Brain microvascular endothelial cell (primary cell): ENCODE measurements around the gene WDR62.

Experiments used
- DNase-seq: peaks from one replicate; pipeline ENCODE4 v3.0.0-alpha.2; 2020
- H3K27ac ChIP-seq: fragments of 250-450 bp; sonication (Bioruptor Pico); 2 replicates; pipeline ENCODE4 v1.5.1; 2020; ENCODE audit warnings: mild to moderate bottlenecking, moderate library complexity
- H3K27me3 ChIP-seq: fragments of 250-450 bp; sonication (Bioruptor Pico); replicated peaks from 2 replicates; pipeline ENCODE4 v1.5.1; 2020; ENCODE audit warnings: mild to moderate bottlenecking
- H3K36me3 ChIP-seq: fragments of 250-450 bp; sonication (Bioruptor Pico); replicated peaks from 2 replicates; pipeline ENCODE4 v1.5.1; 2020; ENCODE audit warnings: mild to moderate bottlenecking
- H3K4me3 ChIP-seq: 2 replicates; pipeline ENCODE4 v1.5.1; 2011; ENCODE audit warnings: low read depth, mild to moderate bottlenecking, control low read depth, low read length, moderate library complexity
- CTCF ChIP-seq: IDR thresholded peaks from 2 replicates; pipeline ENCODE4 v1.5.1; 2011; ENCODE audit warnings: low read depth, mild to moderate bottlenecking, moderate library complexity, low read length, control low read depth, inconsistent platforms; ENCODE audit errors: missing control alignments
- in situ Hi-C: cut with HindIII; loops from 2 replicates; pipeline ENCODE4 v1.10.0; 2017; ENCODE audit warnings: low sequenced_read_pairs, low pct_ligation_motif_present

Gene WDR62

GRCh38 chr19:36054733-36055686, at the start of gene WDR62:
TSS of gene WDR62 (plus strand) at chr19:36054897. CDS start at chr19:36054972, 75 bp downstream.
- no peak for TF ChIP-seq CTCF
- Histone ChIP-seq H3K27me3 (no peaks in the 10 kb centered on the region), H3K36me3 (no peaks in the 10 kb centered on the region), H3K4me3 (peak within 1 kb of the TSS; percentile 69), H3K27ac (peak within 1 kb of the TSS; percentile 91)
- in situ Hi-C loops = no loop called here
- peak; percentile 89 for DNase-seq

GRCh38 chr19:36006955-36007354, 47.7 kb upstream of the WDR62 start:
- no peak overlapping the region for H3K27ac ChIP-seq
- no peaks in the 10 kb centered on the region for H3K27me3 ChIP-seq
- DNase-seq = no peak
- in situ Hi-C loops = no loop called here
- TF ChIP-seq CTCF = no peak
- H3K36me3 ChIP-seq = no peaks in the 10 kb centered on the region
- H3K4me3 ChIP-seq = no peak overlapping the region

- no peak for TF ChIP-seq CTCF
- no peaks in the 10 kb centered on the region for H3K36me3 ChIP-seq
- in situ Hi-C loops = no loop called here
- H3K27ac ChIP-seq = no peak within 1 kb of the TSS
- no peak for DNase-seq
- H3K4me3 ChIP-seq = peak within 1 kb of the TSS; percentile 42
- no peaks in the 10 kb centered on the region for H3K27me3 ChIP-seq
Measured at GRCh38 chr19:36008336-36008978, 46.2 kb upstream of the WDR62 start, which contains the start of gene SYNE4. TSS of gene SYNE4 (minus strand) at chr19:36008813. CDS start at chr19:36008681, 132 bp downstream.

- Histone ChIP-seq H3K27ac (no peak overlapping the region), H3K36me3 (no peaks in the 10 kb centered on the region), H3K4me3 (peak overlapping the region; percentile 42), H3K27me3 (no peaks in the 10 kb centered on the region)
- no peak for TF ChIP-seq CTCF
- peak; percentile 40 for DNase-seq
- in situ Hi-C loops = no loop called here
Measured at GRCh38 chr19:36009220-36009619, 45.5 kb upstream of the WDR62 start.

- TF ChIP-seq CTCF = no peak
- in situ Hi-C loops = no loop called here
- DNase-seq = no peak
- Histone ChIP-seq H3K4me3 (peak overlapping the region; percentile 42), H3K27me3 (no peaks in the 10 kb centered on the region), H3K27ac (no peak overlapping the region), H3K36me3 (no peaks in the 10 kb centered on the region)
Measured at GRCh38 chr19:36009633-36010379, 44.9 kb upstream of the WDR62 start.
